GM12878 (cell line): ENCODE results near the gene ITIH5. TPM values are rescaled to one million over a fixed set of nuclear protein-coding genes. Genes with fewer than 3 reads are reported as not detected.

Experiments used
- ATAC-seq: fragments of 200-7000 bp; cut with Tn5 transposase; 3 replicates; pipeline ENCODE4 v1.9.1; 2020; ENCODE audit warnings: mild to moderate bottlenecking, moderate library complexity
- BruUV-seq: library from RNA; stranded (reverse); fragments of 400-500 nt; replicated peaks from 2 replicates; lab custom pipeline; 2021; lab: Mats Ljungman, UMichigan
- CTCF ChIA-PET: fragments of 300-600 bp; sonication (Branson Sonifier 250); formaldehyde crosslinking; extraction: SDS; loops from one replicate; lab custom pipeline; 2021; ENCODE audit warnings: inconsistent platforms; lab: Yijun Ruan, JAX
- POLR2A ChIA-PET: fragments of 350-600 bp; formaldehyde crosslinking; extraction: SDS; loops from one replicate; lab custom pipeline; 2021; ENCODE audit warnings: inconsistent platforms; lab: Charles Lee
- RAD21 ChIA-PET: fragments of 300-600 bp; sonication (Branson Sonifier 250); formaldehyde crosslinking; loops from one replicate; lab custom pipeline; 2023; ENCODE audit warnings: antibody characterized with exemption; ENCODE audit not compliant: unreplicated experiment; lab: Charles Lee
- SMC1A ChIA-PET: fragments of 300-600 bp; sonication (Branson Sonifier 250); formaldehyde crosslinking; loops from one replicate; lab custom pipeline; 2023; ENCODE audit not compliant: unreplicated experiment, uncharacterized antibody; lab: Charles Lee
- DNase-seq: peaks from one replicate; pipeline ENCODE4 v3.0.0-alpha.2; 2011; ENCODE audit warnings: low read depth, low spot score
- FAIRE-seq: peaks from 3 replicates; lab custom pipeline; 2011; peaks lifted over from hg19 to GRCh38; lab: Jason Lieb, UNC
- H2AFZ ChIP-seq: 2 replicates; pipeline ENCODE4 v1.6.0; 2011; ENCODE audit warnings: low read depth, low read length, control low read depth; ENCODE audit not compliant: control insufficient read depth
- H3K27ac ChIP-seq: 2 replicates; pipeline ENCODE4 v1.5.1; 2011; ENCODE audit warnings: control low read depth; ENCODE audit not compliant: control insufficient read depth, insufficient read depth
- H3K27me3 ChIP-seq, 2 experiments: replicated peaks in 1 of 2; 2 replicates each; pipeline versions ENCODE4 v1.6.0 to v1.6.1; 2011; ENCODE audit warnings: low read length in 1 of 2; ENCODE audit not compliant: control insufficient read depth in 2 of 2, insufficient read depth in 2 of 2
- H3K36me3 ChIP-seq, 2 experiments: 2 replicates each; pipeline ENCODE4 v1.5.1; 2011; ENCODE audit warnings: low read length in 1 of 2; ENCODE audit not compliant: control insufficient read depth in 2 of 2, insufficient read depth in 2 of 2
- H3K4me1 ChIP-seq: 2 replicates; pipeline ENCODE4 v1.6.1; 2011; ENCODE audit warnings: mild to moderate bottlenecking, low read length, moderate library complexity, mixed read lengths; ENCODE audit not compliant: control insufficient read depth, insufficient read depth
- H3K4me2 ChIP-seq: 2 replicates; pipeline ENCODE4 v1.6.0; 2011; ENCODE audit warnings: control low read depth; ENCODE audit not compliant: control insufficient read depth, insufficient read depth
- H3K4me3 ChIP-seq: fragments of 200-600 bp; sonication (generic); 2 replicates; pipeline ENCODE4 v1.5.1; 2016
- H3K79me2 ChIP-seq: 2 replicates; pipeline ENCODE4 v1.6.0; 2011; ENCODE audit warnings: low read length; ENCODE audit not compliant: control insufficient read depth, insufficient read depth
- H3K9ac ChIP-seq: 2 replicates; pipeline ENCODE4 v1.8.0; 2011; ENCODE audit warnings: low read length, control low read depth, mixed read lengths; ENCODE audit not compliant: control insufficient read depth, insufficient read depth
- H3K9me3 ChIP-seq: replicated peaks from 3 replicates; pipeline ENCODE4 v1.5.1; 2011; ENCODE audit warnings: mild to moderate bottlenecking, low read length; ENCODE audit not compliant: control insufficient read depth, insufficient read depth
- H4K20me1 ChIP-seq: 2 replicates; pipeline ENCODE4 v1.6.0; 2011; ENCODE audit not compliant: control insufficient read depth, insufficient read depth
- CBX5 ChIP-seq: sonication (generic); IDR thresholded peaks from 2 replicates; pipeline ENCODE4 v1.6.1; 2016; ENCODE audit warnings: low read depth, moderate library complexity, mild to moderate bottlenecking, inconsistent platforms
- CEBPB ChIP-seq, 2 experiments: fragments of 150-350 bp in 1 of 2; IDR thresholded peaks; 2 replicates each; pipeline ENCODE4 v1.6.1; 2012 to 2014; ENCODE audit warnings: low read depth in 2 of 2, low read length in 2 of 2, borderline replicate concordance in 1 of 2, inconsistent platforms in 1 of 2
- EGR1 ChIP-seq, 2 experiments: IDR thresholded peaks; 1 replicate in 1 of 2; 2 replicates in 1 of 2; pipeline ENCODE4 v1.6.1; 2011 to 2012; ENCODE audit warnings: low read depth in 2 of 2, low read length in 2 of 2, borderline replicate concordance in 1 of 2, mild to moderate bottlenecking in 1 of 2, moderate library complexity in 1 of 2
- EP300 ChIP-seq, 2 experiments: fragments of 150-350 bp in 1 of 2; IDR thresholded peaks; 2 replicates each; pipeline ENCODE4 v1.6.1; 2011 to 2012; ENCODE audit warnings: low read depth in 2 of 2, low read length in 2 of 2, borderline replicate concordance in 1 of 2, improper control_type of control experiment in 1 of 2, inconsistent platforms in 1 of 2; ENCODE audit not compliant: control insufficient read depth in 1 of 2
- HDAC6 ChIP-seq: fragments of 200-600 bp; sonication (generic); IDR thresholded peaks from one replicate; pipeline ENCODE4 v1.8.0; 2017; ENCODE audit warnings: antibody characterized with exemption; ENCODE audit not compliant: unreplicated experiment
- MEF2B ChIP-seq: fragments of 450-650 bp; IDR thresholded peaks from 2 replicates; pipeline ENCODE4 v1.6.1; 2018; ENCODE audit warnings: mild to moderate bottlenecking, moderate library complexity; ENCODE audit not compliant: partially characterized antibody, poor library complexity, severe bottlenecking
- MLLT1 ChIP-seq: fragments of 450-650 bp; IDR thresholded peaks from 2 replicates; pipeline ENCODE4 v1.6.1; 2016; ENCODE audit warnings: mild to moderate bottlenecking
- MXI1 ChIP-seq: fragments of 150-350 bp; IDR thresholded peaks from 2 replicates; pipeline ENCODE4 v1.6.1; 2011; ENCODE audit warnings: low read depth, mild to moderate bottlenecking, inconsistent platforms, low read length, improper control_type of control experiment
- MYB ChIP-seq: fragments of 150-350 bp; IDR thresholded peaks from 2 replicates; pipeline ENCODE4 v1.6.1; 2014; ENCODE audit warnings: mild to moderate bottlenecking, low read depth, low read length, borderline replicate concordance
- NR2C1 ChIP-seq: fragments of 450-650 bp; IDR thresholded peaks from 2 replicates; pipeline ENCODE4 v1.6.1; 2017; ENCODE audit warnings: antibody characterized with exemption, mild to moderate bottlenecking, moderate library complexity
- NR2C2 ChIP-seq: IDR thresholded peaks from 2 replicates; pipeline ENCODE4 v1.6.1; 2011; ENCODE audit warnings: borderline replicate concordance, low read depth; ENCODE audit not compliant: control insufficient read depth, insufficient read length
- POU2F2 ChIP-seq: IDR thresholded peaks from 3 replicates; pipeline ENCODE4 v1.6.1; 2011; ENCODE audit warnings: low read depth, mild to moderate bottlenecking, low read length, borderline replicate concordance
- RB1 ChIP-seq: fragments of 450-650 bp; formaldehyde crosslinking; IDR thresholded peaks from 2 replicates; pipeline ENCODE4 v1.6.1; 2017; ENCODE audit warnings: mild to moderate bottlenecking, borderline replicate concordance
- SMAD5 ChIP-seq: IDR thresholded peaks from 2 replicates; pipeline ENCODE4 v1.6.1; 2016; ENCODE audit warnings: antibody characterized with exemption, low read depth
- ZNF622 ChIP-seq: fragments of 450-650 bp; IDR thresholded peaks from 2 replicates; pipeline ENCODE4 v1.6.1; 2017; ENCODE audit warnings: mild to moderate bottlenecking, inconsistent platforms
- WGBS: methylation state at CpG from one replicate; pipeline ENCODE4 v1.1.6; 2016; ENCODE audit warnings: low lambda C conversion rate; ENCODE audit not compliant: insufficient replicate concordance, insufficient coverage; ENCODE audit errors: missing lambda C conversion rate; 5-methylcytosine and 5-hydroxymethylcytosine counted together
- in situ Hi-C: fragments of 300-500 bp; cut with MboI; formaldehyde crosslinking; loops from 9 replicates; pipeline ENCODE4 v1.14.3; 2018; ENCODE audit warnings: mixed read lengths
- intact Hi-C: fragments of 100-400 bp; cut with micrococcal nuclease; formaldehyde crosslinking; loops from one replicate; pipeline ENCODE4 v1.14.2; 2022; ENCODE audit not compliant: unreplicated experiment
- polyA plus RNA-seq, 11 experiments: library from polyadenylated mRNA; depleted of rRNA in 4 of 11; unstranded in 6 of 11; stranded (reverse) in 5 of 11; fragments of >200 nt; fragmentation: Nextera tagmentation in 4 of 11; fragmentation: Illumina TruSeq in 1 of 11; extraction: Ambion mirVana in 4 of 11; extraction: Trizol in 1 of 11; gene quantifications; 1 replicate in 1 of 11; 2 replicates in 10 of 11; pipeline versions ENCODE4 v1.2.1 to v1.2.3, GENCODE V29; 2011 to 2016; ENCODE audit warnings: inconsistent platforms in 2 of 11, missing spikeins in 2 of 11, low read depth in 1 of 11
- total RNA-seq, 4 experiments: library from RNA; depleted of rRNA in 3 of 4; stranded (reverse); fragments of >200 nt in 3 of 4; fragmentation: Illumina TruSeq in 1 of 4; extraction: Trizol in 1 of 4; gene quantifications; 2 replicates each; pipeline versions ENCODE4 v1.2.1 to v1.2.3, GENCODE V29; 2013 to 2021
- TF ChIP-seq, protein P1 (sequence below): IDR thresholded peaks from 2 replicates; pipeline ENCODE4 v1.6.1; 2011; ENCODE audit warnings: low read depth, low read length, improper control_type of control experiment, borderline replicate concordance

ITIH5 gene
- total and polyA plus RNA-seq, 10 of the 15 experiments (the other 5 are each of a cell fraction or from before 2014, with no cell fraction given): 0.14 to 0.43 (median 0.21) TPM; not detected in 7

DNA sequence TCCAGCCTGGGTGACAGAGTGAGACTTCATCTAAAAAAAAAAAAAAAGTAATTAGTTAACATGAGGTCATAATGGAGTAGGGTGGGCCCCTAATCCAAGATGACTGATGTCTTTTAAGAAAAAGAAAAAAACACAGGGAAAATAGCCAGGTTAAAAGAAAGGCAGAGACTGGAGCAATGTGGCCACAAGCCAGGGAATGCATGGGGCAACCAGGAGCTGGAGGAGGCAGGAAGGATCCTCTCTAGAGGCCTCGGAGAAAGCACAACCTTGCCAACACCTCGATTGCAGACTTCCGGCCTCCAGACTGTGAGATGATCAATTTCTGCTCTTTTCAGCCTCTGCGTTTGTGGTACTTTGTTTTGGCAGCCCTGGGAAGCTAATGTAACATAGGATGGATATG lies 121.5 kb downstream of the ITIH5 start:
- ATAC-seq (no peak), DNase-seq (no peak), FAIRE-seq (no peak)
- Histone ChIP-seq H3K4me2 (no peak overlapping the region), H3K79me2 (no peaks in the 10 kb centered on the region), H3K36me3 (no peaks in the 10 kb centered on the region), H2AFZ (no peak overlapping the region), H3K4me3 (no peak overlapping the region), H3K9ac (no peak overlapping the region), H3K27me3 (no peaks in the 10 kb centered on the region), H4K20me1 (no peaks in the 10 kb centered on the region), H3K27ac (no peak overlapping the region), H3K4me1 (no peaks in the 10 kb centered on the region), H3K9me3 (no peaks in the 10 kb centered on the region)
- TF ChIP-seq NR2C1: no peak
- no peak for TF ChIP-seq HDAC6
- TF ChIP-seq MEF2B: no peak
- 38% methylated on average over 4 of the region's 4 CpGs for WGBS
- ChIA-PET CTCF (interaction anchor here (0.7 to 0.8 kb wide), 2 partner anchors 12 to 20 kb away, joined by 3 to 4 read pairs; no protein-coding TSS in a partner anchor), POLR2A (no interaction called here), SMC1A (interaction anchor here (0.6 kb wide), 1 partner anchor 146 kb away, joined by 3 read pairs; no protein-coding TSS in a partner anchor), RAD21 (no interaction called here)
- BruUV-seq: no TSS peak
- in situ Hi-C loops (no loop called here), intact Hi-C loops (no loop called here)

GRCh38 chr10:7544203-7544602 lies 122.6 kb downstream of the ITIH5 start:
- H3K36me3 ChIP-seq: no peaks in the 10 kb centered on the region
- no peaks in the 10 kb centered on the region for H3K9me3 ChIP-seq
- no peak overlapping the region for H3K4me3 ChIP-seq
- CTCF ChIA-PET: no interaction called here
- FAIRE-seq: no peak
- H3K27ac ChIP-seq: no peak overlapping the region
- no peaks in the 10 kb centered on the region for H3K79me2 ChIP-seq
- no TSS peak for BruUV-seq
- intact Hi-C loops (no loop called here), in situ Hi-C loops (no loop called here)
- H3K9ac ChIP-seq: no peak overlapping the region
- SMC1A ChIA-PET: interaction anchor here (0.9 kb wide), 1 partner anchor 19 kb away, joined by 3 read pairs; no protein-coding TSS in a partner anchor
- no peaks in the 10 kb centered on the region for H3K27me3 ChIP-seq
- H2AFZ ChIP-seq: no peak overlapping the region
- no peaks in the 10 kb centered on the region for H3K4me1 ChIP-seq
- ATAC-seq: no peak
- POLR2A ChIA-PET: no interaction called here
- no peak for DNase-seq
- H3K4me2 ChIP-seq: no peak overlapping the region
- 59% methylated on average over 6 of the region's 6 CpGs for WGBS
- no peaks in the 10 kb centered on the region for H4K20me1 ChIP-seq
- RAD21 ChIA-PET: no interaction called here
- TF ChIP-seq CEBPB (IDR thresholded peaks at IDR 0.05; ENCODE audit: borderline replicate concordance in 1 of 2, low read depth in 2 of 2, low read length in 2 of 2) (no peak), RB1 (no peak), MYB (no peak), ZNF622 (no peak), MXI1 (no peak), EP300 (IDR thresholded peaks at IDR 0.05; ENCODE audit: borderline replicate concordance in 1 of 2, control insufficient read depth in 1 of 2, low read depth in 2 of 2, low read length in 2 of 2) (no peak), NR2C2 (no peak), SMAD5 (no peak), CBX5 (no peak), POU2F2 (no peak), EGR1 (IDR thresholded peaks at IDR 0.05; ENCODE audit: borderline replicate concordance in 1 of 2, low read depth in 2 of 2, low read length in 2 of 2) (no peak), MLLT1 (no peak)
- TF ChIP-seq, protein P1, sequence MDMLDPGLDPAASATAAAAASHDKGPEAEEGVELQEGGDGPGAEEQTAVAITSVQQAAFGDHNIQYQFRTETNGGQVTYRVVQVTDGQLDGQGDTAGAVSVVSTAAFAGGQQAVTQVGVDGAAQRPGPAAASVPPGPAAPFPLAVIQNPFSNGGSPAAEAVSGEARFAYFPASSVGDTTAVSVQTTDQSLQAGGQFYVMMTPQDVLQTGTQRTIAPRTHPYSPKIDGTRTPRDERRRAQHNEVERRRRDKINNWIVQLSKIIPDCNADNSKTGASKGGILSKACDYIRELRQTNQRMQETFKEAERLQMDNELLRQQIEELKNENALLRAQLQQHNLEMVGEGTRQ: no peak
